Forelimb muscle (tissue), 1 donor: Measurements from ENCODE around the gene KRTAP6-1. TPM values are rescaled to one million over a fixed set of nuclear protein-coding genes. Genes with fewer than 3 reads are reported as not detected.

Experiments used
- DNase-seq: peaks from one replicate; pipeline ENCODE4 v3.0.0-alpha.2; 2013; ENCODE audit warnings: low read depth
- polyA plus RNA-seq: library from polyadenylated mRNA; unstranded; fragments of 120-200 nt; gene quantifications from one replicate; pipeline ENCODE4 v1.2.1, GENCODE V29; 2013; ENCODE audit not compliant: insufficient read length

KRTAP6-1 gene
- polyA plus RNA-seq, 1 donor, result not detected

DNA sequence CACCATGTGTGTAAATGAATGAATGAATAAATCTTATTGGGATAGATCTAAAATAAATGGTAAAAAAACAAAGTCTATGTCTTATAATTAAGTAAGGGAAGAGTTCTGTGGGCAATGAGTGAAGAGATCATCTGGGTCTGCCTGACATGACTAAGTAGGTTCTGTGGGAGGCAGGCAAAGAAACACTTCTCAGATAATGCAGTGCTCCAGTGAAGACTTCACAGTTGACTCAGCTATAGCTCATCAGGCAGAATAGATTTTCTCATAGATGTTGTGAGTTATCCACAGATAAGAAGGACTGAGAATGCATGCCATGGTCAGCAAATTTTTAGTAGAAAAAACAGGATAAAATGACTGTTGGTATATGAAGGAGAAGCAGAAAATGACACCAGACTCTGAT lies 36.0 kb downstream of the KRTAP6-1 start:
- no peak for DNase-seq

DNA sequence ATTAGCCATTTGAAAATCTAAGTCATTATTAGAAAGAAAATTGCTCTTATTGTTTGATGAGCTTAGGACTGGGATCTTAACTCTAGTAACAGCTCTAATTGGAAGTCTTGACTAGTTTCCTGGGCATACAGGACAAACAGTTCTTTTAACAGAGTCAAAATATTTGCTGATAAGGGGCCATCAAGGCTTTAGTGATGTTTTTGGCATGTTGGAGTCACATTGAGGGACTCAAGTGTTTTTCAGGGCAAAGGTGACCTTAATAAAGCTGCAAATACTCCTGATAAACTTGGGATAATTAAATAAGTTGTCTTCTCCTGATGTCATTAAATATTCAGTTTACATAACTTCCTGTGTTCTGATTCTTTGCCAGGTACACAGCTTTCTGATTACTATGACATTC lies 46.1 kb downstream of the KRTAP6-1 start:
- DNase-seq, result no peak

DNA sequence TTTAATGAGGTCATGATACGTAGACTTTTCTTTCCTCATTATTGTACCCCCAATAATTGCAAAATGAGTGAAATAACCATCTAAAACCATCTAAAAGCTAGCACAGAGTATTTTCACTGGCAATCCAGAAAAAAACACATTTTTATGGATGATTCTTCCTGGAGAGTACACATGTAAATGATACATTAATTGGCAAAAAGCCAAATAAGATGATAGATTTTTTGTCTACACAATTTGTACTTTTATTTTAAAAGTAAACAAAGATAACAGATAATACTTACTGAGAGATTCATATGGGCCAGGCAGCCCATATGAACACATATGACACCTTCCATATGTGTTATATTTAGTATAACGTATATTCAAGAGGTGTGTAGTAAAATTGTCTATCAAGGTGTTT lies 50.1 kb downstream of the KRTAP6-1 start:
- DNase-seq, result no peak

Other genes starting within 250 kb of the KRTAP6-1 start
- gene KRTAP13-2, start 241.7 kb downstream of the KRTAP6-1 start, polyA plus RNA-seq, result not detected
- gene KRTAP13-1, start 217.9 kb downstream of the KRTAP6-1 start, polyA plus RNA-seq, result not detected
- not detected for gene KRTAP13-3, start 188.0 kb downstream of the KRTAP6-1 start, polyA plus RNA-seq
- not detected for gene KRTAP13-4, start 183.7 kb downstream of the KRTAP6-1 start, polyA plus RNA-seq
- gene KRTAP15-1, start 173.7 kb downstream of the KRTAP6-1 start, polyA plus RNA-seq, result not detected
- gene KRTAP19-1, start 133.6 kb downstream of the KRTAP6-1 start, polyA plus RNA-seq, result not detected
- not detected for gene KRTAP19-2, start 126.5 kb downstream of the KRTAP6-1 start, polyA plus RNA-seq
- gene KRTAP19-3, start 121.9 kb downstream of the KRTAP6-1 start, polyA plus RNA-seq, result not detected
- not detected for gene KRTAP19-4, start 116.8 kb downstream of the KRTAP6-1 start, polyA plus RNA-seq
- not detected for gene KRTAP19-5, start 111.8 kb downstream of the KRTAP6-1 start, polyA plus RNA-seq
- gene KRTAP19-6, start 72.1 kb downstream of the KRTAP6-1 start, polyA plus RNA-seq, result not detected
- not detected for gene KRTAP19-7, start 52.6 kb downstream of the KRTAP6-1 start, polyA plus RNA-seq
- gene KRTAP22-2, start 23.5 kb downstream of the KRTAP6-1 start, polyA plus RNA-seq, result not detected
- not detected for gene KRTAP6-3, start 21.5 kb downstream of the KRTAP6-1 start, polyA plus RNA-seq
- gene KRTAP6-2, start 15.0 kb downstream of the KRTAP6-1 start, polyA plus RNA-seq, result not detected
- gene KRTAP22-1, start 12.8 kb downstream of the KRTAP6-1 start, polyA plus RNA-seq, result not detected
- not detected for gene KRTAP20-1, start 2.5 kb upstream of the KRTAP6-1 start, polyA plus RNA-seq
- not detected for gene KRTAP20-4, start 6.7 kb upstream of the KRTAP6-1 start, polyA plus RNA-seq
- gene KRTAP20-2, start 21.3 kb upstream of the KRTAP6-1 start, polyA plus RNA-seq, result not detected
- not detected for gene KRTAP20-3, start 28.9 kb upstream of the KRTAP6-1 start, polyA plus RNA-seq
- gene KRTAP21-3, start 104.8 kb upstream of the KRTAP6-1 start, polyA plus RNA-seq, result not detected
- gene KRTAP21-2, start 133.3 kb upstream of the KRTAP6-1 start, polyA plus RNA-seq, result not detected
- gene KRTAP21-1, start 141.5 kb upstream of the KRTAP6-1 start, polyA plus RNA-seq, result not detected
- not detected for gene KRTAP8-1, start 199.3 kb upstream of the KRTAP6-1 start, polyA plus RNA-seq
- gene KRTAP7-1, start 215.8 kb upstream of the KRTAP6-1 start, polyA plus RNA-seq, result not detected